A549 treated with Mapracorat at 1 μM for 4 hours (cell line): ENCODE results near the gene CLIC1. TPM values are rescaled to one million over a fixed set of nuclear protein-coding genes. Genes with fewer than 3 reads are reported as not detected.

Experiments
- total RNA-seq: library from RNA; stranded (reverse); fragments of 200-300 nt; extraction: Qiagen RNA extraction; gene quantifications from 5 replicates; pipeline ENCODE4 v1.2.3, GENCODE V29; 2022

CLIC1 gene
- total RNA-seq: 471 to 496 TPM (median 485 TPM) in 5 replicates

DNA sequence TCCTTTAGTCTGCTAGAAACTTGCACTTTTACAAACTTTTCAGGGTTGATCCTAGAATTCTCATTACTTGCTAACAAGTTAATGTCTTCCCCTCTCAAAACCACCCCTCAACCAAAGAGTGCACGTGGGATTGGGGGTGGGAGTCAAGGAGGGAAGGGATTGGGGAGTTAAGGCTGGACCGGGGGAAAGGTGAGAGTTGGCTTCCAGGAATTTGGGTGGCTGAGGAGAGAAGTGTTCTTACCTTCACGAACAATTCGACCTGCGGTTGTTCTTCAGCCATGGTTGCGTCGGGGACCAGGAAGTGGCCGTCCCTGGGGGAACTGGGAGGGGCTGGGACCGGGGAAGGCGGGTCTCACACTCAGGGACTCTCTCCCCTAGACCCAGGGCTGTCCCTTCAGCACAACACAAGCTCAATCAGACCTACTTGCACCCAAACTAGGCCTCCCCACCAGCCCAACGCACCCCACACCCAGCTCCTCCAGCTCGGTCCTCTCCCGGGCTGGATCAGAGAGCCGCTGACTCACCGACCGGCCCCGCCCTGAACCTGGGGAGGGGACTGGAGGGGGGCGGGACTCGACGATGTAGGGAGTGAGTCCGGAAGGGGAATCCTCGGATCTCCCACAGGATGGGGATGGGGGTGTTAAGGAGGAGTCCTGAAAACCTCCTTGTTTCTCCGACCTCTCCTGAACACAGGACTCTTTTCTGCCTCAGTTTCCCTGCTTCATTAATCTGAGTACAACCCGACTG lies at the start of gene CLIC1:
Gene CLIC1 (minus strand): TSS at position 510 of the 747 bp plus-strand sequence. CDS start 230 bp downstream, at position 280.

GRCh38 chr6:31776989-31777666 lies 40.8 kb upstream of the CLIC1 start, which contains the start of gene VWA7:
TSS of gene VWA7 (minus strand) at chr6:31777328. CDS start at chr6:31776779, 549 bp downstream.

DNA sequence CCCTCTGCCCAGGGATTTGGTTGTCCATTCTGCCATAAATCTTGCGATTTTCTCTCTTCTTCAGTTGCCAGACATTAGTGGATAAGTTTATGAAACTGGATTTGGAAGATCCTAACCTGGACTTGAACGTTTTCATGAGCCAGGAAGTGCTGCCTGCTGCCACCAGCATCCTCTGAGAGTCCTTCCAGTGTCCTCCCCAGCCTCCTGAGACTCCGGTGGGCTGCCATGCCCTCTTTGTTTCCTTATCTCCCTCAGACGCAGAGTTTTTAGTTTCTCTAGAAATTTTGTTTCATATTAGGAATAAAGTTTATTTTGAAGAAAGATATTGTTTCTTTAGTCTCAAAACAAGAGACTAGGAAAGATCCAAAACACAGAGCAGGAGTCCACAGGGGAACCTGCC lies 26.0 kb upstream of the CLIC1 start, which contains the start of gene SAPCD1:
Gene SAPCD1 (plus strand): TSS at position 301 of the 400 bp plus-strand sequence. CDS start 399 bp downstream, outside the sequence.

DNA sequence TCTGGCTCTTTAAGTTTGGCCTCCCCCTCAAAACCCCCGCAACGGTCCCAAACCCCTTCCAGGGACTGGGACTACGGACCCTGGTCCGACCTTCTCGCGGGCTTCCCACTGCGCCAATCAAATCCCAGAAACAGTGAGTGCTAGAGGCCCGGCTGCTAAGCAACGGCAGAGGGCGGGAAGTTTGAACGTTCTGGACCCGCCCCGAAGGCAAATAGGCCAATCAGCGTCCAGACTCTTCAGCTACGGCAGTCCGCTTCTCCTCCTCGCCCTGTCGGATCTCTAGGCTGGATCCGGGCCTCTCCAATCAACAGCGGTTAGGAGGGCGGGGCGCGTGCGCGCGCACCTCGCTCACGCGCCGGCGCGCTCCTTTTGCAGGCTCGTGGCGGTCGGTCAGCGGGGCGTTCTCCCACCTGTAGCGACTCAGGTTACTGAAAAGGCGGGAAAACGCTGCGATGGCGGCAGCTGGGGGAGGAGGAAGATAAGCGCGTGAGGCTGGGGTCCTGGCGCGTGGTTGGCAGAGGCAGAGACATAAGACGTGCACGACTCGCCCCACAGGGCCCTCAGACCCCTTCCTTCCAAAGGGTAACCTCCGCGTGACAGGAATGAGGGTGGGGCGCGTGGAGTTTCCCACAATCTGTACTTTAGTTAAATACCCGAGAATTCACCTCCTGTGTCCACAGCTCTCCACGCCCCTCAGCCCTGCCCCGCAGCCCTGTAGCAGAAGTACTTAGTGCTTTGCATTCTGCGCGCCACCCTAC lies 3.5 kb upstream of the CLIC1 start, which contains the start of gene MSH5:
Gene MSH5 (plus strand): TSS at position 367 of the 758 bp plus-strand sequence. CDS start 462 bp downstream, outside the sequence.

DNA sequence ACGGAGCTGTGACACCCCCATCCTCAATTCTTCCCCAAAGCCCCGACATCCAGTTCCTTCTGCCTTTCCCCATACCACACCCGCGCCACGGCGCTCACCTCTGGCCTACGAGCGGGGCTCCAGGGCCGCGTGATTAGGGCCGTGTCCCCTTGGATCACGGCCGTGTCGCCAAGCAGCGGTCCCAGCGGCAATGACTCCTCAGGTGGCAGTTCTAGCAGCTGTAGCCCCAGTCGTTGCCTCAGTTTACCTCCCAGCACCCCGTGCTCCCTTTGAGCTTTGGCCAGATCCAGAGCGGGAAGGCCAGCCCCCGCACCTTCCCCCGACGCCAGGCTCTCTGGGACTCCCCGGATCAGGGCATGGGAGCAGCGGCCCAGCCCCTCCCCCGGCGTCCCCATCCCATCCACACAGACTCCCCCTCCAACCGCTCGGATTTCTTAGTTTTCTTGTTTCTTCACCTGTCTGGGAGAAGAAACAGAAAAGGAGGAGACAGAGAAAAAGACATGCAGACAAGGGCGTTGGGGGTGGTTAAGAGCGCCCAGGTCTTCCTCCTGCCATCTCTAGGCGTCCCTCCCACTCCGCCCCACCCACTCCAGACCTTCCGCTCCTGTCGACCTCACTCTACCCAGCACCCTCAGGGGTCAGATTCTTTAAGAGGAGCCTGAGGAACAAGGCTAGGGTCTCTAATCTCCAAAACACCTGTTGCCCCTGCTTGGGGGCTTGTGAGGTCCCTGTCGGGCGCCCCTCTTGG lies 7.4 kb downstream of the CLIC1 start, which contains the start of gene DDAH2:
Gene DDAH2 (minus strand): TSS at position 533 of the 748 bp plus-strand sequence. CDS start 138 bp downstream, at position 395.

DNA sequence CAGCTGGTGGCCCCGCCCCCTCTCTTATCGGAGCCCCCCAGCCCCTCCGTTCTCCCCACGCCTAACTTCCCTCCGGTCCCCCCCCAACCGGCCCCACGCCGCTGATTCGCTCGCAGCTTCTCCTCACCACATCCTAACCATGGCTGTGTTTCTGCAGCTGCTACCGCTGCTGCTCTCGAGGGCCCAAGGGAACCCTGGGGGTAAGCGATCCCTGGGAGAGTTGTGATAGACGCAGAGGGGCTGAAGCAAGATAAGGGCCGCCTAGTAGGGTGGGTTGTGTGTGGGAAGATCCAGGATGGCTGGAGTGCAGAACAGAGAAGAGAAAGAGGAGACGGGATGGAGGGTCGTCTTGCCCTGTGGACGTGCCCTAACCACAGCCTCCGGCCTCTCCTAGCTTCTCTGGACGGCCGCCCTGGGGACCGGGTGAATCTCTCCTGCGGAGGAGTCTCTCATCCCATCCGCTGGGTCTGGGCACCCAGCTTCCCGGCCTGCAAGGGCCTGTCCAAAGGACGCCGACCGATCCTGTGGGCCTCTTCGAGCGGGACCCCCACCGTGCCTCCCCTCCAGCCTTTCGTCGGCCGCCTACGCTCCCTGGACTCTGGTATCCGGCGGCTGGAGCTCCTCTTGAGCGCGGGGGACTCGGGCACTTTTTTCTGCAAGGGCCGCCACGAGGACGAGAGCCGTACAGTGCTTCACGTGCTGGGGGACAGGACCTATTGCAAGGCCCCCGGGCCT lies 12.9 kb downstream of the CLIC1 start, which contains the start of gene MPIG6B:
Gene MPIG6B (plus strand): TSS at position 129 of the 735 bp plus-strand sequence. CDS start 11 bp downstream, at position 140.

DNA sequence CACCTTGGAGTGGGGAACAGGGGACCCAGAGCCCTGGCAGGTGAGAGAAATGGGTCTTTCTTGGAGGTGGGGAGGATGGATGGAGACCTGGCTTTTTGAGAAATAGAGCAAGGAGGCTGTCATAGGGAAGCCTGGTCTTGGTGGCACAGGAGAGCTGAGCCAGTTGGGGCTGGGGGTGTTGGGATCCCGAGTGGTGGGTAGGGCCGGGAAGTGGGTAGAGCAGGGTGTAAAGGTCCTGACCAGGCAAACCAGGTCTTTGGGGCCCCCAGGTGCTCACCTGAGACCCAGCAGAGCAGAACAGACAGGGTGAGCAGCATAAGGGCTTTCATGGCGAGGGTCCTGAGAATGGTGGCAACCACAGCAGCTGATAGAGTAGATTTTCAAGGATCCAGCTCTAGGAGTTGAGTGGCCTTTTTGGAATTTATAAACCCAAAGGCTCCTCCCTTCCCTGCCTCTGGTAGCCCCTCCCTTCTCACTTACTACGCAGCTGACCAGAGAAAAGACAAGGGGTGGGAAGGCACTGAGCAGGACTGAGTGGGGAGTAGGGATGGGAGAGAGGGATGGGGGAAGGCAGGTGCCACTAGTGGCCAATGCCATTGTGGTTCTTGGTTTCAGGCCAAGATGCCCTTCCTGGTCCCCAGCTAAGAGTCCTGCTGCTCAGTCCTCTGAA lies 14.8 kb downstream of the CLIC1 start, which contains the start of gene LY6G6C:
Gene LY6G6C (minus strand): TSS at position 396 of the 670 bp plus-strand sequence. CDS start 67 bp downstream, at position 329.

GRCh38 chr6:31715022-31715958 lies 21.0 kb downstream of the CLIC1 start, which contains the start of gene LY6G6D:
TSS of gene LY6G6D (plus strand) at chr6:31715348. CDS start at chr6:31715356, 8 bp downstream.

DNA sequence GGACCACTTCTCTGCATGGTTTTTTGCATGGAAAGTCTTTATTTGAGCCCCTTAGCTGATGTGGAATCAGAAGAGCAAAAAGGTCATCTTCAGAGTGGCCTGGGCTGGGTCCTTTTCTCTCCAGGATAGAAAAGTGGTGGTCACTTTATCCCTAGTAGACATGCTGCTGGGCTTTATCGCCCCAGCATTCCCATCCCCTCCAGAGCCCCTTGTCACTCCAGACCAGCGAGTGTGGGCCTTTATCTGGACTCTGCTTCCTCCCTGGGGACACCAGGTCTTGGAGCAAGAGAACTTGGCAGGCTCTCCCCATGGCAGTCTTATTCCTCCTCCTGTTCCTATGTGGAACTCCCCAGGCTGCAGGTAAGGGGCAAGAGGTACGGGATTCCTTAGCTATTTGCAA lies 29.7 kb downstream of the CLIC1 start, which contains the start of gene LY6G6F:
Gene LY6G6F (plus strand): TSS at position 268 of the 400 bp plus-strand sequence. CDS start 41 bp downstream, at position 309.

DNA sequence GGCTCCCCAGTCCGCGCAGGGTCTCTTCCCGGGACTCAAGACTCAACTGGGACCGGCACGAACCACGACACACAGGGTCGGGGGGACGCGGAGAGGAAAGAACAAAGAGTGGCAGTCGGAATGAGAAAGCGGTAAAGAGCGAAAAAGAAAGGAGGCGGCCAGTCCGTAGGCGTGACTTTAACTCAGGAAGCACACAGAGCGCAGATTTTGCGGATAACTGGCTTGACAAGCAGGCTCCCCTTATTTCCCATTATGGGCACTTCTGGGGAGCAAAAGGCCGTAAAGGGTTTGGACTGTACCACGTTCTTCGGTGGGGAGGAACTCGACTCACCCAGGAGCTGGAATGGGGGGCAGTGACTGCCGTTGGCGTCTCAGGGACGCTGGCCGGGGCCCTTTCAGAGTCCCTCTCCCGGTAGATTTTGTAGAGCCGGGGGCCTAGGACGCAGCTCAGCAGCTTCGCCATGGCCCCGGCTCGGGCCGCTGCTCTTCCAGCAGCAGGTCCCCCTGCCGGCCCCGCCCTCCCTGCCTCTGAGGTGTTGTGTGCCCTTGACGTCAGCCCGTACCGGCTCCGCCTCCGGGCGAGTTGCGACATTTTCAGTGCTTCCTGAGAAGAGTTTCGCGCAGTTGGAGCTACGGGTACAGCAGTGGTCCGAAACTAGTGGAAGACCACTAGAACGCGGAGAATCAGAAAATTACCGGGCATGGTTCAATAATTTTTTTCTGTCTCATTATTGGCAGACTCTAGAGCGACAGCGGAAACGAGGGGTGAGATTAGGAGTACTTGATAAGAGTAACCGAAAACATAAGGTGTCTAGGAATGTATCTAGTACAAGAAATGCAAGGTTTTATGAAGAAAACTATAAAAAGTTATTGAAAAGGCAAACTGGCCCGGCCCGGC lies 33.3 kb downstream of the CLIC1 start, which contains the start of gene ABHD16A:
Gene ABHD16A (minus strand): TSS at position 506 of the 898 bp plus-strand sequence. CDS start 43 bp downstream, at position 463.

Other genes starting within 250 kb of the CLIC1 start
- 6.0 to 8.1 TPM (median 7.5 TPM) in 5 replicates for gene MICB, start 238.4 kb downstream of the CLIC1 start, total RNA-seq
- gene MCCD1, start 207.6 kb downstream of the CLIC1 start, total RNA-seq: not detected in 5 replicates
- 336 to 391 TPM (median 386 TPM) in 5 replicates for gene DDX39B, start 194.5 kb downstream of the CLIC1 start, total RNA-seq
- 0.35 to 0.98 TPM (median 0.50 TPM) in 5 replicates for gene ATP6V1G2, start 189.9 kb downstream of the CLIC1 start, total RNA-seq
- gene NFKBIL1, start 188.9 kb downstream of the CLIC1 start, total RNA-seq: 9.0 to 12.4 TPM (median 11.7 TPM) in 5 replicates
- gene LTA, start 164.2 kb downstream of the CLIC1 start, total RNA-seq: 0.10 to 0.16 TPM (median 0.12 TPM) in 3 of 5 replicates, not detected in the others
- 0.07 to 0.15 TPM (median 0.14 TPM) in 3 of 5 replicates, not detected in the others for gene TNF, start 161.0 kb downstream of the CLIC1 start, total RNA-seq
- gene LTB, start 154.1 kb downstream of the CLIC1 start, total RNA-seq: 0.35 to 0.88 TPM (median 0.51 TPM) in 5 replicates
- gene LST1, start 150.3 kb downstream of the CLIC1 start, total RNA-seq: 0.16 to 0.36 TPM in 2 of 5 replicates, not detected in the others
- not detected in 5 replicates for gene NCR3, start 143.5 kb downstream of the CLIC1 start, total RNA-seq
- gene AIF1, start 121.3 kb downstream of the CLIC1 start, total RNA-seq: not detected in 5 replicates
- gene PRRC2A, start 115.8 kb downstream of the CLIC1 start, total RNA-seq: 68.4 to 87.7 TPM (median 84.8 TPM) in 5 replicates
- gene BAG6, start 83.9 kb downstream of the CLIC1 start, total RNA-seq: 106 to 148 TPM (median 138 TPM) in 5 replicates
- gene APOM, start 80.6 kb downstream of the CLIC1 start, total RNA-seq: 2.8 to 3.7 TPM (median 2.9 TPM) in 5 replicates
- 11.1 to 12.4 TPM (median 11.6 TPM) in 5 replicates for gene C6orf47, start 75.8 kb downstream of the CLIC1 start, total RNA-seq
- 10.2 to 12.1 TPM (median 11.4 TPM) in 5 replicates for gene GPANK1, start 71.5 kb downstream of the CLIC1 start, total RNA-seq
- gene CSNK2B, start 70.5 kb downstream of the CLIC1 start, total RNA-seq: 167 to 177 TPM (median 171 TPM) in 5 replicates
- gene LY6G5B, start 66.6 kb downstream of the CLIC1 start, total RNA-seq: 2.1 to 5.7 TPM (median 3.8 TPM) in 5 replicates
- gene LY6G5C, start 55.5 kb downstream of the CLIC1 start, total RNA-seq: 0.92 to 1.6 TPM (median 1.1 TPM) in 5 replicates
- 11.3 to 19.8 TPM (median 18.4 TPM) in 5 replicates for gene ABHD16A, start 33.2 kb downstream of the CLIC1 start, total RNA-seq
- not detected in 5 replicates for gene LY6G6F, start 29.7 kb downstream of the CLIC1 start, total RNA-seq
- not detected in 5 replicates for gene LY6G6D, start 21.2 kb downstream of the CLIC1 start, total RNA-seq
- 0.21 to 0.24 TPM (median 0.23 TPM) in 3 of 5 replicates, not detected in the others for gene LY6G6C, start 14.8 kb downstream of the CLIC1 start, total RNA-seq
- not detected in 5 replicates for gene MPIG6B, start 13.2 kb downstream of the CLIC1 start, total RNA-seq
- 28.3 to 32.5 TPM (median 31.8 TPM) in 5 replicates for gene DDAH2, start 7.2 kb downstream of the CLIC1 start, total RNA-seq
- gene MSH5, start 3.5 kb upstream of the CLIC1 start, total RNA-seq: 11.8 to 15.5 TPM (median 13.1 TPM) in 5 replicates
- gene SAPCD1, start 26.1 kb upstream of the CLIC1 start, total RNA-seq: 2.6 to 5.2 TPM (median 4.3 TPM) in 5 replicates
- 0.72 to 2.2 TPM (median 1.4 TPM) in 5 replicates for gene VWA7, start 40.8 kb upstream of the CLIC1 start, total RNA-seq
- 45.6 to 60.9 TPM (median 53.8 TPM) in 5 replicates for gene VARS1, start 59.2 kb upstream of the CLIC1 start, total RNA-seq
- 51.0 to 62.8 TPM (median 60.8 TPM) in 5 replicates for gene LSM2, start 70.4 kb upstream of the CLIC1 start, total RNA-seq
- gene HSPA1L, start 78.8 kb upstream of the CLIC1 start, total RNA-seq: 1.3 to 1.8 TPM (median 1.5 TPM) in 5 replicates
- gene HSPA1A, start 79.0 kb upstream of the CLIC1 start, total RNA-seq: 132 to 252 TPM (median 194 TPM) in 5 replicates
- 89.4 to 177 TPM (median 151 TPM) in 5 replicates for gene HSPA1B, start 91.2 kb upstream of the CLIC1 start, total RNA-seq
- 21.6 to 33.6 TPM (median 26.8 TPM) in 5 replicates for gene NEU1, start 126.3 kb upstream of the CLIC1 start, total RNA-seq
- 0.15 TPM in 1 of 5 replicates, not detected in the others for gene SLC44A4, start 142.5 kb upstream of the CLIC1 start, total RNA-seq
- 19.9 to 30.0 TPM (median 29.0 TPM) in 5 replicates for gene EHMT2, start 161.2 kb upstream of the CLIC1 start, total RNA-seq
- 2.4 to 4.1 TPM (median 3.7 TPM) in 5 replicates for gene ZBTB12, start 165.6 kb upstream of the CLIC1 start, total RNA-seq
- gene C2, start 191.2 kb upstream of the CLIC1 start, total RNA-seq: 0.26 to 0.46 TPM (median 0.31 TPM) in 5 replicates
- gene CFB, start 209.6 kb upstream of the CLIC1 start, total RNA-seq: 1.9 to 2.3 TPM (median 2.0 TPM) in 5 replicates
- 76.0 to 93.4 TPM (median 77.7 TPM) in 5 replicates for gene NELFE, start 222.4 kb upstream of the CLIC1 start, total RNA-seq
- 19.7 to 26.3 TPM (median 23.2 TPM) in 5 replicates for gene SKIC2, start 222.6 kb upstream of the CLIC1 start, total RNA-seq
- gene DXO, start 235.6 kb upstream of the CLIC1 start, total RNA-seq: 10.3 to 13.3 TPM (median 11.0 TPM) in 5 replicates
- 0.97 to 1.7 TPM (median 1.4 TPM) in 5 replicates for gene C4A, start 245.5 kb upstream of the CLIC1 start, total RNA-seq